ENCODE data around the gene GNPAT. TPM values are rescaled to one million over a fixed set of nuclear protein-coding genes. Genes with fewer than 3 reads are reported as not detected.
A peak's percentile ranks its signal among the peaks of the same experiment; 100 is the strongest.

The GNPAT gene
- total RNA-seq, 4 donors from 2014 or later, result 31.0 to 61.9 (median 45.6) TPM

DNA sequence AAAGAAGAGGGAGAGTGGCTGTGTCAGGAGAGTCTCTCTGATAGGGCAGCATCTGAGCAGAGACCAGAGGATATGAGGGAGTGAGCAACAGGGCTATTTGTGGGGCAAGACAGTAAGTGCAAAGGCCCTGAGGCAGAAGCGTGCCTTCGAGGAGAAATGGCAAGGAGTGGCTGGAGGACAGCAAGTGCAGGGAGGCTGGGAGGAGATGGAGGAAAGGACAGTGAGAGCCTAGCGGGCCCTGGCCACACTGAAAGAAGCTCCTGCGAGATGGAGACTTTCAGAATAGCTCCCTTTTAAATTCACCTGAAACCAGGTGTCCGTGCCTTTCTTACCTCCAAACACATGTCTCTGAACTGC lies 71.4 kb downstream of the GNPAT start:
- no peak for TF ChIP-seq POLR2A (IDR thresholded peaks at IDR 0.05)
- no peak for TF ChIP-seq CTCF (IDR thresholded peaks at IDR 0.05)
- Histone ChIP-seq H3K36me3 (no peaks in the 10 kb centered on the region), H3K27me3 (no peaks in the 10 kb centered on the region)

GRCh38 chr1:231313661-231314060 lies 72.6 kb downstream of the GNPAT start:
- H3K9me3 ChIP-seq, result no peaks in the 10 kb centered on the region
- H3K4me1 ChIP-seq, result no peaks in the 10 kb centered on the region
- DNase-seq, result no peak
- no peak overlapping the region for H3K27ac ChIP-seq
- no peaks in the 10 kb centered on the region for H3K36me3 ChIP-seq
- no peaks in the 10 kb centered on the region for H3K27me3 ChIP-seq
- no peak for TF ChIP-seq POLR2A (IDR thresholded peaks at IDR 0.05)
- no peak for TF ChIP-seq CTCF (IDR thresholded peaks at IDR 0.05)
- no peak overlapping the region for H3K4me3 ChIP-seq

More for the DNA sequence above, 71.4 kb downstream of the GNPAT start:
- Histone ChIP-seq H3K4me3 (no peak overlapping the region), H3K9me3 (no peaks in the 10 kb centered on the region), H3K4me1 (no peaks in the 10 kb centered on the region), H3K27ac (no peak overlapping the region)
- no peak for DNase-seq

- DNase-seq, result peak in 2 of 3 donors; percentile 50 to 60
- H3K9me3 ChIP-seq, result no peaks in the 10 kb centered on the region
Observed at GRCh38 chr1:231315887-231316286, 74.9 kb downstream of the GNPAT start.

GRCh38 chr1:231317306-231318014 lies 76.4 kb downstream of the GNPAT start:
- no peak overlapping the region for H3K27ac ChIP-seq
- no peaks in the 10 kb centered on the region for H3K4me1 ChIP-seq
- no peaks in the 10 kb centered on the region for H3K27me3 ChIP-seq
- no peaks in the 10 kb centered on the region for H3K9me3 ChIP-seq
- no peak for TF ChIP-seq POLR2A (IDR thresholded peaks at IDR 0.05)
- TF ChIP-seq CTCF (IDR thresholded peaks at IDR 0.05), result no peak
- H3K4me3 ChIP-seq, result no peak overlapping the region
- no peak for DNase-seq
- no peaks in the 10 kb centered on the region for H3K36me3 ChIP-seq

More at GRCh38 chr1:231315887-231316286, 74.9 kb downstream of the GNPAT start:
- Histone ChIP-seq H3K4me1 (no peaks in the 10 kb centered on the region), H3K4me3 (no peak overlapping the region), H3K36me3 (no peaks in the 10 kb centered on the region), H3K27ac (no peak overlapping the region), H3K27me3 (no peaks in the 10 kb centered on the region)
- TF ChIP-seq POLR2A (IDR thresholded peaks at IDR 0.05) (no peak), CTCF (IDR thresholded peaks at IDR 0.05) (peak in 4 of 6 experiments; percentile 40 to 50 (median 47))

- Histone ChIP-seq H3K27ac (no peak overlapping the region), H3K4me1 (no peaks in the 10 kb centered on the region), H3K4me3 (no peak overlapping the region), H3K9me3 (no peaks in the 10 kb centered on the region), H3K27me3 (no peaks in the 10 kb centered on the region), H3K36me3 (no peaks in the 10 kb centered on the region)
- DNase-seq, result no peak
- no peak for TF ChIP-seq POLR2A (IDR thresholded peaks at IDR 0.05)
- no peak for TF ChIP-seq CTCF (IDR thresholded peaks at IDR 0.05)
Observed at GRCh38 chr1:231318015-231318355, 77.0 kb downstream of the GNPAT start.

Data from Peyer's patch (tissue), 4 donors.